ENCODE data around the gene RABAC1.

GRCh38 chr19:41932259-41932719 lies 26.8 kb downstream of the RABAC1 start:
- TF ChIP-seq EZH2 (IDR thresholded peaks at IDR 0.05; ENCODE audit: borderline replicate concordance, insufficient read depth, low read length, poor library complexity, severe bottlenecking) (no peak), EP300 (conservative IDR thresholded peaks at IDR 0.05; ENCODE audit: poor library complexity, severe bottlenecking) (no peak), CTCF (IDR thresholded peaks at IDR 0.05; ENCODE audit: poor library complexity, severe bottlenecking) (no peak), POLR2AphosphoS5 (IDR thresholded peaks at IDR 0.05) (no peak)
